Tibial nerve (tissue), 4 donors: Measurements from ENCODE around the gene TRIM40. TPM values are rescaled to one million over a fixed set of nuclear protein-coding genes. Genes with fewer than 3 reads are reported as not detected.

ENCODE experiments used
- DNase-seq, 2 donors: peaks; one replicate each; pipeline ENCODE4 v3.0.0-alpha.2; 2019; ENCODE audit warnings: low spot score in 2 of 2
- H3K27ac ChIP-seq, 4 donors: fragments of 200-600 bp; sonication (generic) in 3 of 4; one replicate each; pipeline ENCODE4 v1.5.1; 2017 to 2019; ENCODE audit warnings: mild to moderate bottlenecking in 1 of 4
- H3K27me3 ChIP-seq, 2 donors: fragments of 200-600 bp; sonication (generic) in 1 of 2; one replicate each; pipeline versions ENCODE4 v1.5.1 to v1.6.0; 2017 to 2019
- H3K36me3 ChIP-seq, 3 donors: fragments of 200-600 bp; sonication (generic); one replicate each; pipeline ENCODE4 v1.5.1; 2018 to 2019
- H3K4me1 ChIP-seq, 4 donors: fragments of 200-600 bp; sonication (generic) in 3 of 4; one replicate each; pipeline ENCODE4 v1.5.1; 2017 to 2019
- H3K4me3 ChIP-seq, 4 donors: fragments of 200-600 bp; sonication (generic) in 3 of 4; one replicate each; pipeline ENCODE4 v1.5.1; 2017 to 2019; ENCODE audit warnings: mild to moderate bottlenecking in 1 of 4, moderate library complexity in 1 of 4
- H3K9me3 ChIP-seq, 4 donors: fragments of 200-600 bp; sonication (generic) in 3 of 4; one replicate each; pipeline ENCODE4 v1.5.1; 2017 to 2019
- EP300 ChIP-seq, 2 donors: sonication (generic); formaldehyde crosslinking; IDR thresholded peaks; one replicate each; pipeline ENCODE4 v1.6.1; 2017; ENCODE audit warnings: antibody characterized with exemption in 2 of 2, mild to moderate bottlenecking in 1 of 2
- POLR2A ChIP-seq, 2 donors: fragments of 450-650 bp; IDR thresholded peaks; one replicate each; pipeline ENCODE4 v1.6.1; 2017; ENCODE audit warnings: antibody characterized with exemption in 2 of 2, mild to moderate bottlenecking in 2 of 2, moderate library complexity in 2 of 2
- WGBS, 2 donors: methylation state at CpG; one replicate each; pipeline ENCODE4 v1.1.5; 2018; 5-methylcytosine and 5-hydroxymethylcytosine counted together
- total RNA-seq, 4 donors: library from RNA; depleted of rRNA; stranded (reverse); fragments of >200 nt; gene quantifications; one replicate each; pipeline ENCODE4 v1.1.0, GENCODE V29; 2016
- TF ChIP-seq, protein P1 (sequence below), 5 experiments: fragments of 200-600 bp in 3 of 5; fragments of 450-650 bp in 2 of 5; sonication (generic) in 3 of 5; IDR thresholded peaks; one replicate each; pipeline ENCODE4 v1.5.1; 2016 to 2019; ENCODE audit warnings: antibody characterized with exemption in 5 of 5, mild to moderate bottlenecking in 3 of 5, moderate library complexity in 2 of 5

TRIM40 gene
- total RNA-seq, 4 donors from 2014 or later = not detected

DNA sequence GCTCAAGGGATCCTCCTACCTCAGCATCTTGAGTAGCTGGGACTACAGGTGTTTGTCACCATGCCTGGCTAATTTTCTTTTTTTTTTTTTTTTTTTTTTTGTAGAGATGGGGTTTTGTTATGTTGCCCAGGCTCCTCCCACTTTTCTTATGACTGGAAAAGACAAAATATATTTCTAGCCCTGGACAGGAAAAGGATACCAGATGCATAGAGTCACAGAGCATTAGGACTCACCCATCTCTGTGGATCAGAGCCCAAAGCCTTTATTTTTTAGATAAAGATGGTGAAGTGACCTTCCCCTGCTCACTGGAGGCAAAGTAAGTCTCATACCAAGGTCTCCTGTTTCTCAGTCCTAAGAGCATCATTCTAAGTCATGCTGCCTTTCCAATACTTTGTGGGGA is 21.6 kb downstream of the TRIM40 start:
- H3K36me3 ChIP-seq = no peaks in the 10 kb centered on the region
- DNase-seq = no peak
- TF ChIP-seq POLR2A (IDR thresholded peaks at IDR 0.05) (no peak), EP300 (IDR thresholded peaks at IDR 0.05) (no peak)
- TF ChIP-seq, protein P1, sequence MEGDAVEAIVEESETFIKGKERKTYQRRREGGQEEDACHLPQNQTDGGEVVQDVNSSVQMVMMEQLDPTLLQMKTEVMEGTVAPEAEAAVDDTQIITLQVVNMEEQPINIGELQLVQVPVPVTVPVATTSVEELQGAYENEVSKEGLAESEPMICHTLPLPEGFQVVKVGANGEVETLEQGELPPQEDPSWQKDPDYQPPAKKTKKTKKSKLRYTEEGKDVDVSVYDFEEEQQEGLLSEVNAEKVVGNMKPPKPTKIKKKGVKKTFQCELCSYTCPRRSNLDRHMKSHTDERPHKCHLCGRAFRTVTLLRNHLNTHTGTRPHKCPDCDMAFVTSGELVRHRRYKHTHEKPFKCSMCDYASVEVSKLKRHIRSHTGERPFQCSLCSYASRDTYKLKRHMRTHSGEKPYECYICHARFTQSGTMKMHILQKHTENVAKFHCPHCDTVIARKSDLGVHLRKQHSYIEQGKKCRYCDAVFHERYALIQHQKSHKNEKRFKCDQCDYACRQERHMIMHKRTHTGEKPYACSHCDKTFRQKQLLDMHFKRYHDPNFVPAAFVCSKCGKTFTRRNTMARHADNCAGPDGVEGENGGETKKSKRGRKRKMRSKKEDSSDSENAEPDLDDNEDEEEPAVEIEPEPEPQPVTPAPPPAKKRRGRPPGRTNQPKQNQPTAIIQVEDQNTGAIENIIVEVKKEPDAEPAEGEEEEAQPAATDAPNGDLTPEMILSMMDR (IDR thresholded peaks at IDR 0.05) = no peak
- H3K4me3 ChIP-seq = no peak overlapping the region
- H3K27ac ChIP-seq = no peak overlapping the region
- H3K27me3 ChIP-seq = peaks cover 0 to 3% of the 10 kb centered on the region in 2 donors
- peaks cover 0 to 13% (median 1%) of the 10 kb centered on the region in 4 donors for H3K4me1 ChIP-seq
- no peaks in the 10 kb centered on the region for H3K9me3 ChIP-seq

DNA sequence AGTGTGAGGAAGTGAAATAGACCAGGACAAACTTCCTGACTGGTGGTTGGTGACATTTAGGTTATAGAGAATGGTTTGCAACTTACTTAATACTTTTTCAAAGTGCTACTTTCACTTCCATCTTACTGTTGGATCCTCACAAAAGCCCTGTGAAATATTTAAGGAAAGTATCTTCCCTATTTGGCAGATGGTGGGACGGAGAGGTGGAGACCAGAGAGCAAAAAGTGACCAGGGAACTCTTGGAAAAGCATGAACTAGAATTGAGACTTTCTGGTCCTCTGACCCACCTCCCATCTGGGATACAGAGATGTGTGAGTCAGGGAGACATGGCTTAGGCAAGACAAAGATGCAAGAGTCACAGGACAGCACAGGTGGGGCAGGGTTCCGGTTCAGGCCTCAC is 22.1 kb downstream of the TRIM40 start:
- 83 to 88% methylated on average over 2 of the region's 2 CpGs for WGBS, 2 donors
- Histone ChIP-seq H3K27me3 (peaks cover 0 to 3% of the 10 kb centered on the region in 2 donors), H3K27ac (no peak overlapping the region), H3K4me1 (peaks cover 0 to 13% (median 1%) of the 10 kb centered on the region in 4 donors), H3K4me3 (no peak overlapping the region), H3K36me3 (no peaks in the 10 kb centered on the region), H3K9me3 (no peaks in the 10 kb centered on the region)
- TF ChIP-seq, protein P1 (IDR thresholded peaks at IDR 0.05) = no peak
- no peak for TF ChIP-seq POLR2A (IDR thresholded peaks at IDR 0.05)
- TF ChIP-seq EP300 (IDR thresholded peaks at IDR 0.05) = no peak
- DNase-seq = no peak

DNA sequence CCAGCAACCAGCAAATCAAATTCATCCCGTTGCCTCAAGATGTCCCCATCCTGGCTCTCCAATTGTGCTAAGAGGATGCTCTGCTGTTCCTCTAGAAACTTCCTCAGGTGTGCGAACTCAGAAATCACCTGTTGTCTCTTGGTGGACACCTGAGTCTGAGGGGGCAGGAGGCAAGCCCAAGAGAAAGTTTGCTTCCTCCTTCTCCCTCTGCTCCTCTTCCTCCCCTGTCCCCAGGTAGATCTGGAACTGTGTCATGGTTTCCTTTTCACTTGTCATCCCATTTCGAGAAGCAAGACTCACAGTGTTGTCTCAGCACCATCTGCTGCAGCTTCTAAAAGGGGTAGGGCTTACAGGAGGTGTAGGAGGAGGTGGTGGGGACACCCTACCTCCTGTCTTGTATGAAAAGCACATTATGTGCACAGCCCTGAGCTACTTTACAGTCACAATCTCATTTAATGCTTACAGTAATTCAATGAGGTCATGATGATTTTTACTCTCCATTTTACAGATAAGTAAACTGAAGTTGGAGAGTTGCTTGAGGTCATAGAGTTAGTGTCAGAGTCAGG is 22.6 kb downstream of the TRIM40 start:
- Histone ChIP-seq H3K36me3 (no peaks in the 10 kb centered on the region), H3K27me3 (peaks cover 0 to 3% of the 10 kb centered on the region in 2 donors), H3K27ac (no peak overlapping the region), H3K9me3 (no peaks in the 10 kb centered on the region), H3K4me3 (no peak overlapping the region), H3K4me1 (peaks cover 0 to 13% (median 1%) of the 10 kb centered on the region in 4 donors)
- 67 to 76% methylated on average over 3 of the region's 3 CpGs for WGBS, 2 donors
- DNase-seq = no peak
- TF ChIP-seq, protein P1 (IDR thresholded peaks at IDR 0.05) = no peak

DNA sequence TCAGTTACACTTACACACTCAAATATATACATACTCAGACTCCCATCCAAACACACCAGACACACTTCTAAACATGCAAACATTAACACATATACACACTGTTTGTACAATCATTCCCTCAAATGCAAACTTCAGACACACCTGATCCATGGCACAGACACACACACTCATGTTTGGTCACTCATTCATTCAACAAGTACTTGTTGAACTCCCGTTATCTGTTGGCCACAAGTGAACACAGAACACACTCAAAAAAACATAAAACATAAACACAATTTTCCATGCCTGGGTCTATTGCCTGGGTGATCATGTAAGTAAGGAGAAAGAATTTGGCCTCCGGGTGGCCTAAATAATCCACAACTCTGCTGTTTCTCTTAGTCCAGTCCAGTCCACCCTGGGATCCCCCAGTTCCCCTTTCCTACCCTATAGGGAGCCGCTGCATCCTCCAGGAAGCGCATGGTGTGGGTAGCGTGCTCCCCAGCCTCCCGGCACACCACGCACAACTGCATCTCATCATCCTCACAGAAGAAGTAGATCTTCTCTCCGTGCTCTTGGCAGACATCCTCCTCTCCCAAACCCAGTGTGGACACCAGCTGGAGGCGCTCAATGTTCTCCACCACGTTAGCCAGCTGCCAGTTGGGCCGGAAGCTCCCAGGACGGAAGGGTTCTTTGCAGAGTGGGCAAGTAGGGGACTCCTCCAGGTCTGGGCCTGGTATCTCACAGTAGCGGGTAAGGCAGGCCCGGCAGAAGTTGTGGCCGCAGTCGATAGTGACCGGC is 24.3 kb downstream of the TRIM40 start:
- Histone ChIP-seq H3K27ac (no peak overlapping the region), H3K4me3 (no peak overlapping the region), H3K4me1 (peaks cover 0 to 13% (median 0%) of the 10 kb centered on the region in 4 donors), H3K27me3 (peaks cover 0 to 4% of the 10 kb centered on the region in 2 donors), H3K36me3 (no peaks in the 10 kb centered on the region), H3K9me3 (no peaks in the 10 kb centered on the region)
- TF ChIP-seq, protein P1 (IDR thresholded peaks at IDR 0.05) = no peak
- TF ChIP-seq EP300 (IDR thresholded peaks at IDR 0.05) (no peak), POLR2A (IDR thresholded peaks at IDR 0.05) (no peak)
- 89 to 90% methylated on average over 17 of the region's 17 CpGs for WGBS, 2 donors
- no peak for DNase-seq

DNA sequence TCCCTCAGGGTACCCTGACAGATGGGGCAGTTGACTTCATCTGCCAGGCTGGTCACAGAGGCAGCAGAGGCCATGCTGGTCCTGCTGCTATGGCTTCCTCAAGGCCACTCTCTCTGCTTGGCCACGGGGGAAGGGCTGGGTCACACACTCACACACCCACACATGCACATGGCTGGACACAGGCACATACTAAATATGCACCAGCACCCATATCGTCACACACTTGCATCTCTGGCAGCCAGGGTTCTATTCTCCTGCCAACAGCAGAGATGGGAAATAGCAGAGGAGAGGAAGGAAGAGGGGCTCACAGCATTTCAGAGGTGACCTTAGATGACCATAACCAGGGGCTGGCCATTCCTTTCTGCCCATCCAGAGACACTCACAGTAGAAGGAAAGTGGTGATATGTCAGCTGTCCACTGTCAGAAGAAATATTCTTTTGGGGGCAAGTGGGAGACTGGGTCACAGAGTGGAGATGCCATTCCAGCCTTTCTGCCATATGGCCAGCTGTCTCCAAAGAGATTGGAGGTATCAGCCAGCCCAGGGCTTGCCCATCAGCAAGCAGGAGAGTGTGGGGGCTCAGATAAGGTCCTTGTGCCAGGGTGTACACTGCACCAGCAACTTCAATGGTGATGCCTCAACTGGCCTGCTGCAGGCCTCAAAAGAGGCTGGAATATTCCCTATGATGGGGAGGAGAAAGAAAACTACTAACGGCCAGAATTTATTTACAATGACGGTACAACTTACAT is 25.0 kb downstream of the TRIM40 start, which contains the start of gene TRIM10:
Gene TRIM10, minus strand, starts transcription at position 427 of the 747 bp plus-strand sequence. Its CDS starts 353 bp downstream, at position 74.
- no peak within 1 kb of the TSS for H3K27ac ChIP-seq
- no peak within 1 kb of the TSS for H3K4me3 ChIP-seq
- H3K27me3 ChIP-seq = peaks cover 0 to 4% of the 10 kb centered on the region in 2 donors
- WGBS, 2 donors = 70 to 88% methylated on average over 4 of the region's 4 CpGs
- no peaks in the 10 kb centered on the region for H3K36me3 ChIP-seq
- no peak for TF ChIP-seq EP300 (IDR thresholded peaks at IDR 0.05)
- TF ChIP-seq POLR2A (IDR thresholded peaks at IDR 0.05) = no peak
- TF ChIP-seq, protein P1 (IDR thresholded peaks at IDR 0.05) = no peak
- no peaks in the 10 kb centered on the region for H3K9me3 ChIP-seq
- no peak for DNase-seq
- peaks cover 0 to 9% (median 0%) of the 10 kb centered on the region in 4 donors for H3K4me1 ChIP-seq
